H9 (cell line): Measurements from ENCODE around the gene HILPDA. TPM values are rescaled to one million over a fixed set of nuclear protein-coding genes. Genes with fewer than 3 reads are reported as not detected.

Experiments
- DNase-seq: peaks from one replicate; pipeline ENCODE4 v3.0.0-alpha.2; 2017
- H2AFZ ChIP-seq: one replicate; pipeline ENCODE4 v1.6.1; 2013; ENCODE audit warnings: mild to moderate bottlenecking, low read length, control low read depth, moderate library complexity
- H2AK5ac ChIP-seq: 2 replicates; pipeline ENCODE4 v1.6.1; 2013; ENCODE audit warnings: low read length, control low read depth, mixed read lengths; ENCODE audit not compliant: insufficient read length
- H2BK120ac ChIP-seq: one replicate; pipeline ENCODE4 v1.6.1; 2013; ENCODE audit warnings: low read depth, mild to moderate bottlenecking, low read length, control low read depth, inconsistent platforms; ENCODE audit not compliant: poor library complexity, severe bottlenecking
- H2BK12ac ChIP-seq: 2 replicates; pipeline ENCODE4 v1.6.1; 2013; ENCODE audit warnings: low read length, control low read depth, mixed read lengths, low read depth; ENCODE audit not compliant: insufficient read length
- H2BK15ac ChIP-seq: 2 replicates; pipeline ENCODE4 v1.6.1; 2013; ENCODE audit warnings: low read depth, low read length, control low read depth
- H2BK20ac ChIP-seq: one replicate; pipeline ENCODE4 v1.6.1; 2013; ENCODE audit warnings: low read depth, mild to moderate bottlenecking, low read length, control low read depth, inconsistent platforms; ENCODE audit not compliant: poor library complexity, severe bottlenecking
- H2BK5ac ChIP-seq: 2 replicates; pipeline ENCODE4 v1.6.1; 2013; ENCODE audit warnings: low read length, control low read depth, mixed read lengths; ENCODE audit not compliant: insufficient read length
- H3K14ac ChIP-seq: 2 replicates; pipeline ENCODE4 v1.6.1; 2013; ENCODE audit warnings: low read length, control low read depth; ENCODE audit not compliant: insufficient read depth
- H3K18ac ChIP-seq: 2 replicates; pipeline ENCODE4 v1.6.1; 2013; ENCODE audit warnings: low read depth, mild to moderate bottlenecking, mixed read lengths, low read length, control low read depth; ENCODE audit not compliant: insufficient read length
- H3K23ac ChIP-seq: 2 replicates; pipeline ENCODE4 v1.6.1; 2013; ENCODE audit warnings: low read length, control low read depth, mixed read lengths, low read depth; ENCODE audit not compliant: insufficient read length
- H3K23me2 ChIP-seq: 2 replicates; pipeline ENCODE4 v1.6.1; 2013; ENCODE audit warnings: low read depth, mild to moderate bottlenecking, mixed read lengths, low read length, control low read depth; ENCODE audit not compliant: insufficient read length, poor library complexity, severe bottlenecking
- H3K27ac ChIP-seq: 2 replicates; pipeline ENCODE4 v1.5.1; 2013; ENCODE audit warnings: low read length, control low read depth, mixed read lengths, low read depth; ENCODE audit not compliant: insufficient read length
- H3K27me3 ChIP-seq: 2 replicates; pipeline ENCODE4 v1.6.1; 2013; ENCODE audit warnings: low read length, control low read depth, inconsistent platforms; ENCODE audit not compliant: insufficient read depth
- H3K4ac ChIP-seq: 2 replicates; pipeline ENCODE4 v1.6.1; 2013; ENCODE audit warnings: low read depth, mild to moderate bottlenecking, control low read depth, inconsistent platforms, low read length, moderate library complexity
- H3K4me1 ChIP-seq: 2 replicates; pipeline ENCODE4 v1.6.1; 2013; ENCODE audit warnings: low read length, control low read depth, inconsistent platforms; ENCODE audit not compliant: insufficient read depth
- H3K4me2 ChIP-seq: 2 replicates; pipeline ENCODE4 v1.6.1; 2013; ENCODE audit warnings: low read length, control low read depth, mixed read lengths; ENCODE audit not compliant: insufficient read length, insufficient read depth
- H3K56ac ChIP-seq: 2 replicates; pipeline ENCODE4 v1.6.1; 2013; ENCODE audit warnings: low read depth, mild to moderate bottlenecking, mixed read lengths, low read length, control low read depth; ENCODE audit not compliant: insufficient read length
- H3K79me1 ChIP-seq: 2 replicates; pipeline ENCODE4 v1.6.1; 2013; ENCODE audit warnings: low read depth, mild to moderate bottlenecking, moderate library complexity, low read length, control low read depth, inconsistent platforms; ENCODE audit not compliant: insufficient read depth, poor library complexity, severe bottlenecking
- H3K79me2 ChIP-seq: 2 replicates; pipeline ENCODE4 v1.6.1; 2013; ENCODE audit warnings: low read length, control low read depth, inconsistent platforms; ENCODE audit not compliant: insufficient read depth
- H3K9ac ChIP-seq: 2 replicates; pipeline ENCODE4 v1.6.1; 2013; ENCODE audit warnings: low read length, control low read depth, mixed read lengths; ENCODE audit not compliant: insufficient read length; ENCODE audit errors: extremely low read depth
- H3K9me3 ChIP-seq: one replicate; pipeline ENCODE4 v1.6.1; 2013; ENCODE audit warnings: low read depth, low read length, inconsistent platforms; ENCODE audit not compliant: control insufficient read depth
- H3T11ph ChIP-seq: one replicate; pipeline ENCODE4 v1.6.1; 2013; ENCODE audit warnings: mild to moderate bottlenecking, low read length, control low read depth, inconsistent platforms
- H4K20me1 ChIP-seq: one replicate; pipeline ENCODE4 v1.6.1; 2013; ENCODE audit not compliant: control insufficient read depth, insufficient read length, insufficient read depth
- H4K5ac ChIP-seq: 2 replicates; pipeline ENCODE4 v1.6.1; 2013; ENCODE audit warnings: low read depth, mild to moderate bottlenecking, mixed read lengths, low read length, control low read depth; ENCODE audit not compliant: insufficient read length
- H4K8ac ChIP-seq: replicated peaks from 2 replicates; pipeline ENCODE4 v1.6.1; 2013; ENCODE audit warnings: low read length, control low read depth, mixed read lengths, low read depth; ENCODE audit not compliant: insufficient read length
- H4K91ac ChIP-seq: 2 replicates; pipeline ENCODE4 v1.6.1; 2013; ENCODE audit warnings: low read depth, mild to moderate bottlenecking, moderate library complexity, mixed read lengths, low read length, control low read depth; ENCODE audit not compliant: insufficient read length
- H3K27ac Mint-ChIP-seq, 3 experiments: 2 replicates in 2 of 3; 3 replicates in 1 of 3; pipeline ENCODE4 v1.8.0; 2020 to 2021; ENCODE audit warnings: mixed read lengths in 3 of 3, mild to moderate bottlenecking in 1 of 3, moderate library complexity in 1 of 3
- H3K27me3 Mint-ChIP-seq: 2 replicates; pipeline ENCODE4 v1.8.0; 2021; ENCODE audit warnings: low read depth, mild to moderate bottlenecking, moderate library complexity, mixed read lengths
- H3K36me3 Mint-ChIP-seq, 3 experiments: 2 replicates in 2 of 3; 3 replicates in 1 of 3; pipeline ENCODE4 v1.8.0; 2020 to 2021; ENCODE audit warnings: low read depth in 3 of 3, mixed read lengths in 3 of 3; ENCODE audit not compliant: insufficient read depth in 1 of 3
- H3K4me1 Mint-ChIP-seq, 2 experiments: 2 replicates each; pipeline ENCODE4 v1.8.0; 2020; ENCODE audit warnings: mixed read lengths in 2 of 2
- H3K4me3 Mint-ChIP-seq, 2 experiments: 2 replicates in 1 of 2; 3 replicates in 1 of 2; pipeline ENCODE4 v1.8.0; 2020 to 2021; ENCODE audit warnings: mild to moderate bottlenecking in 2 of 2, mixed read lengths in 2 of 2, moderate library complexity in 1 of 2
- H3K9me3 Mint-ChIP-seq, 2 experiments: 2 replicates in 1 of 2; 3 replicates in 1 of 2; pipeline ENCODE4 v1.8.0; 2020; ENCODE audit warnings: mild to moderate bottlenecking in 2 of 2, mixed read lengths in 2 of 2, moderate library complexity in 1 of 2
- CTCF ChIP-seq: fragments of 200-600 bp; sonication (generic); conservative IDR thresholded peaks from 3 replicates; pipeline ENCODE4 v1.8.0; 2021; ENCODE audit warnings: antibody characterized with exemption, mild to moderate bottlenecking
- WGBS: extraction: QIAGEN DNeasy Blood & Tissue Kit; methylation state at CpG from one replicate; pipeline ENCODE4 v1.1.7; 2013; ENCODE audit warnings: missing lambda C conversion rate, low lambda C conversion rate, mixed read lengths; ENCODE audit not compliant: insufficient read length; ENCODE audit errors: extremely low coverage; 5-methylcytosine and 5-hydroxymethylcytosine counted together
- total RNA-seq: library from RNA; stranded (reverse); gene quantifications from 2 replicates; pipeline ENCODE4 v1.2.1, GENCODE V29; 2021

HILPDA gene
- total RNA-seq, 1 experiment from 2014 or later = 23.3 TPM

DNA sequence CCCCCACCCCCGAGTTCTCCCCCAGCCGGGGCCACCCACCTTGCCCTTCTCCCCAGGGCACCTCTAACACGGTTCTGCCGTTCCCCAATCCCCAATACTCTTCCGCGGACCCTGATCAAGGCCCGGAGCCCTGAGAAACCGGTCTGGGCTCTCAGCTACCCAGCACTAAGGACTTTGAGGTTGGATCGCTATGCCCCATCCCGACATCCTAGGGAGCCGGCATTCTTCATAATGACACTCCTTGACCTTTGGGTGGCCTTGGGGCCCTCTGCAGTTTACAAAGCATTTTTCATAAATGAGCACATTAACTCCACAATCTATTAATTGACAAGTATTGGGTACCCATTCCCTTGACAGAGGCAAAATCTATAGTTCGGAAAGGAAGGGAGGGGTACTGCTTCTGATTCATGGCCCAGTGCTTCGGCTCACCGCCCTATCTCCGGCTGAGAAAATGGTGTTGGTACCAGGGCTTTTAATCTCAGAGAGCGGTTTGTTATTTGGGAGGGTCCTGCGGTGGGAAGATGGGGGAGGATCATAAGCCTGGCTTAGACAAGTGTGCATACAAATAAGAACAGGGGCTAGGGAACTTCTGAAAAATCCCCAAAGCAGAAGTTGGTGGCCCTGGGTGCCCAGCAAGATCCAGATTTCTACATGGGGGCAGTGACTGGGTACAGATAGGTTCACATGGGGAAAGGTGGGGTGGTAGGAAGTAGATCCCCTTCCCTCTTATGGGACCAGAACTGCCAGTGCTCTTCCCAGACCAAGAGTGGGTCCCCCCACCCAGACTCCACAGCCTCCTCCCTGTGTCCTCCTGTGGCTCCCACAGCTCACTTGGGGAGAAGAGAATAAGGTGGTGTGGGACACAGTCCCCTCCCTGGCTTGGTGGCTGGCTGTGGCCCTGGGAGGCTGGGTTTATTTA, 49.1 kb upstream of the HILPDA start:
- no peaks in the 10 kb centered on the region; a peak in 1 of 5 replicates for H3K9me3 Mint-ChIP-seq
- H3K56ac ChIP-seq = no peak overlapping the region
- H4K91ac ChIP-seq = no peak overlapping the region
- H3K4me3 Mint-ChIP-seq = peak overlapping the region; percentile 64 to 81
- no peak overlapping the region for H2AFZ ChIP-seq
- H3K27ac Mint-ChIP-seq = no peak overlapping the region
- no peak overlapping the region for H2BK20ac ChIP-seq
- H2BK15ac ChIP-seq = no peak overlapping the region
- no peaks in the 10 kb centered on the region for H3K9me3 ChIP-seq
- no peak overlapping the region for H2AK5ac ChIP-seq
- no peak overlapping the region for H3K18ac ChIP-seq
- peaks cover 0 to 2% (median 2%) of the 10 kb centered on the region in 3 experiments; a peak in 2 of 7 replicates for H3K36me3 Mint-ChIP-seq
- H3K4me2 ChIP-seq = no peak overlapping the region
- H3K23me2 ChIP-seq = peaks cover 19% of the 10 kb centered on the region
- H4K20me1 ChIP-seq = peaks cover 4% of the 10 kb centered on the region
- no peak overlapping the region for H2BK120ac ChIP-seq
- no peak overlapping the region for H4K8ac ChIP-seq
- no peaks in the 10 kb centered on the region for H3K79me1 ChIP-seq
- H3K27me3 ChIP-seq = peaks cover 29% of the 10 kb centered on the region
- WGBS = no CpG with 5 or more reads among the region's 17 CpGs
- H2BK12ac ChIP-seq = no peak overlapping the region
- H3K79me2 ChIP-seq = no peaks in the 10 kb centered on the region
- no peak overlapping the region for H4K5ac ChIP-seq
- H3K27me3 Mint-ChIP-seq = peaks cover 77% of the 10 kb centered on the region
- H2BK5ac ChIP-seq = no peak overlapping the region
- no peak for TF ChIP-seq CTCF
- DNase-seq = no peak
- no peak overlapping the region for H3K27ac ChIP-seq
- H3K4me1 ChIP-seq = peaks cover 4% of the 10 kb centered on the region; the same call in 1 of the 2 replicates
- no peak overlapping the region for H3K9ac ChIP-seq
- H3T11ph ChIP-seq = no peak overlapping the region
- peaks cover 37 to 40% of the 10 kb centered on the region in 2 experiments for H3K4me1 Mint-ChIP-seq
- H3K23ac ChIP-seq = no peak overlapping the region
- no peak overlapping the region for H3K14ac ChIP-seq
- no peak overlapping the region for H3K4ac ChIP-seq
